GM23338 (cell line): ENCODE data around the gene SLC16A5. TPM values are rescaled to one million over a fixed set of nuclear protein-coding genes. Genes with fewer than 3 reads are reported as not detected.

Experiments used
- ATAC-seq: fragments of 200-7000 bp; cut with Tn5 transposase; 3 replicates; pipeline ENCODE4 v1.9.1; 2020
- DNase-seq: peaks from one replicate; pipeline ENCODE4 v3.0.0-alpha.2; 2015; ENCODE audit warnings: low spot score
- H2AFZ ChIP-seq: fragments of 200-600 bp; sonication (generic); 2 replicates; pipeline ENCODE4 v1.8.0; 2016; ENCODE audit warnings: antibody characterized with exemption, mild to moderate bottlenecking, moderate library complexity
- H3F3A ChIP-seq: fragments of 200-600 bp; sonication (generic); replicated peaks from 2 replicates; pipeline ENCODE4 v1.8.0; 2017; ENCODE audit warnings: antibody characterized with exemption, mixed run types, low read depth
- H3K27ac ChIP-seq: fragments of 200-600 bp; sonication (generic); 2 replicates; pipeline ENCODE4 v1.6.1; 2016; ENCODE audit warnings: low read depth
- H3K27me3 ChIP-seq: fragments of 200-600 bp; sonication (generic); 2 replicates; pipeline ENCODE4 v1.8.0; 2016; ENCODE audit warnings: mild to moderate bottlenecking, mixed run types, moderate library complexity; ENCODE audit not compliant: insufficient read depth
- H3K36me3 ChIP-seq: fragments of 200-600 bp; sonication (generic); 2 replicates; pipeline ENCODE4 v1.8.0; 2016; ENCODE audit warnings: mild to moderate bottlenecking; ENCODE audit not compliant: insufficient read depth
- H3K4me1 ChIP-seq: fragments of 200-600 bp; sonication (generic); 2 replicates; pipeline ENCODE4 v1.8.0; 2016; ENCODE audit warnings: mild to moderate bottlenecking, moderate library complexity; ENCODE audit not compliant: insufficient read depth
- H3K4me2 ChIP-seq: fragments of 200-600 bp; sonication (generic); 2 replicates; pipeline ENCODE4 v1.7.1; 2017; ENCODE audit warnings: mixed run types
- H3K4me3 ChIP-seq: fragments of 200-600 bp; sonication (generic); 2 replicates; pipeline ENCODE4 v1.6.1; 2016; ENCODE audit warnings: mixed run types
- H3K79me2 ChIP-seq: fragments of 200-600 bp; sonication (generic); replicated peaks from 2 replicates; pipeline ENCODE4 v1.8.0; 2017; ENCODE audit warnings: mild to moderate bottlenecking; ENCODE audit not compliant: insufficient read depth
- H3K9me2 ChIP-seq: fragments of 200-600 bp; sonication (generic); 2 replicates; pipeline ENCODE4 v1.8.0; 2017; ENCODE audit not compliant: insufficient read depth
- H4K20me1 ChIP-seq: fragments of 200-600 bp; sonication (generic); replicated peaks from 2 replicates; pipeline ENCODE4 v1.8.0; 2017; ENCODE audit warnings: mild to moderate bottlenecking; ENCODE audit not compliant: insufficient read depth
- H3K27ac Mint-ChIP-seq: 2 replicates; pipeline ENCODE4 v1.8.0; 2020; ENCODE audit warnings: inconsistent platforms, mild to moderate bottlenecking, moderate library complexity, mixed read lengths
- H3K27me3 Mint-ChIP-seq: 3 replicates; pipeline ENCODE4 v1.8.0; 2022; ENCODE audit warnings: low read depth, mild to moderate bottlenecking, moderate library complexity, mixed read lengths, inconsistent platforms; ENCODE audit not compliant: insufficient read depth, poor library complexity
- H3K36me3 Mint-ChIP-seq: 3 replicates; pipeline ENCODE4 v1.8.0; 2021; ENCODE audit warnings: low read depth, mild to moderate bottlenecking, inconsistent platforms, moderate library complexity, mixed read lengths
- H3K4me1 Mint-ChIP-seq: 3 replicates; pipeline ENCODE4 v1.8.0; 2020; ENCODE audit warnings: mild to moderate bottlenecking, inconsistent platforms, mixed read lengths
- H3K4me3 Mint-ChIP-seq: 3 replicates; pipeline ENCODE4 v1.8.0; 2021; ENCODE audit warnings: moderate library complexity, mild to moderate bottlenecking, inconsistent platforms, mixed read lengths
- H3K9me3 Mint-ChIP-seq: 3 replicates; pipeline ENCODE4 v1.8.0; 2020; ENCODE audit warnings: moderate library complexity, mild to moderate bottlenecking, inconsistent platforms, mixed read lengths
- CREB1 ChIP-seq: fragments of 250-450 bp; sonication (Bioruptor Pico); IDR thresholded peaks from 2 replicates; pipeline ENCODE4 v1.5.0; 2020; ENCODE audit warnings: low read depth, mild to moderate bottlenecking, moderate library complexity
- EZH2 ChIP-seq: fragments of 200-600 bp; sonication (generic); IDR thresholded peaks from one replicate; pipeline ENCODE4 v1.8.0; 2017; ENCODE audit warnings: antibody characterized with exemption, mild to moderate bottlenecking, low read depth; ENCODE audit not compliant: unreplicated experiment
- JUNB ChIP-seq: IDR thresholded peaks from one replicate; pipeline ENCODE4 v1.6.1; 2016; ENCODE audit warnings: antibody characterized with exemption; ENCODE audit not compliant: unreplicated experiment
- NANOG ChIP-seq: IDR thresholded peaks from 2 replicates; pipeline ENCODE4 v1.6.1; 2016; ENCODE audit warnings: antibody characterized with exemption, borderline replicate concordance
- STAT1 ChIP-seq: IDR thresholded peaks from one replicate; pipeline ENCODE4 v1.6.1; 2016; ENCODE audit warnings: antibody characterized with exemption; ENCODE audit not compliant: unreplicated experiment
- ZNF114 ChIP-seq: fragments of 250-450 bp; sonication (Bioruptor Pico); IDR thresholded peaks from 2 replicates; pipeline ENCODE4 v1.5.0; 2020; ENCODE audit warnings: mild to moderate bottlenecking, moderate library complexity
- ZNF331 ChIP-seq: fragments of 250-450 bp; sonication (Bioruptor Pico); IDR thresholded peaks from 2 replicates; pipeline ENCODE4 v1.5.0; 2020; ENCODE audit warnings: low read depth, mild to moderate bottlenecking, moderate library complexity
- polyA plus RNA-seq: library from polyadenylated mRNA; unstranded; fragments of >200 nt; fragmentation: Nextera tagmentation; extraction: Ambion mirVana; gene quantifications from 2 replicates; pipeline ENCODE4 v1.2.1, GENCODE V29; 2016
- total RNA-seq: library from RNA; depleted of rRNA; stranded (reverse); fragments of >200 nt; shearing (Covaris generic); gene quantifications from 2 replicates; pipeline ENCODE4 v1.2.3, GENCODE V29; 2014
- TF ChIP-seq, protein P1 (sequence below): IDR thresholded peaks from 2 replicates; pipeline ENCODE4 v1.6.1; 2016; ENCODE audit warnings: antibody characterized with exemption
- TF ChIP-seq, protein P2 (sequence below): IDR thresholded peaks from one replicate; pipeline ENCODE4 v1.6.1; 2018; ENCODE audit warnings: antibody characterized with exemption; ENCODE audit not compliant: unreplicated experiment
- TF ChIP-seq, protein P3 (sequence below): fragments of 250-450 bp; sonication (Bioruptor Pico); IDR thresholded peaks from 2 replicates; pipeline ENCODE4 v1.5.0; 2020; ENCODE audit warnings: mild to moderate bottlenecking, moderate library complexity

SLC16A5 gene
- total and polyA plus RNA-seq, 2 experiments from 2014 or later: 7.3 to 40.0 TPM

DNA sequence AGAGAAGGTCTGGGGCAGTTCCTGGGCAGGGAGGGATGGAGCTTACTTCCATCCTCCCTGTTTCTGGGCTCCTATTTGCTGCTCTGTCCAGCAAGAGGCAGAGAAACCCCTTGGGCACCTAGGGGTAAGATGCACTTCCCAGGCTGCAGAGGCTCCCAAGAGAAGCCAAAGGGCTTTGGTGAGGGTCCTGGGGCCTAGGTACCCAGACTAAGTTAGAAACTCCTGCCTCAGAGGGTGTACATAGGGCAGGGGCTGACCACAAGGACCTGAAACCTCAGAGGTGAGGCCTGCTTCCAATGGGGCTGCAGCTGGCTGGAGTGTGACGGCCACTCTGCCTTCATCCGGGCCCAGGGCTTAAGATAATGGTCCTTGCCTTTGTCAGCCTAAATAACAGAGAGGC, 20.4 kb downstream of the SLC16A5 start:
- Histone ChIP-seq H3K4me3 (no peak overlapping the region), H3K79me2 (peaks cover 13% of the 10 kb centered on the region), H3K36me3 (no peaks in the 10 kb centered on the region), H3K27ac (no peak overlapping the region), H4K20me1 (no peaks in the 10 kb centered on the region), H3F3A (peaks cover 30% of the 10 kb centered on the region; the same call in 1 of the 2 replicates), H3K4me2 (no peak overlapping the region; the same call in 1 of the 2 replicates), H2AFZ (no peak overlapping the region), H3K27me3 (no peaks in the 10 kb centered on the region), H3K9me2 (no peaks in the 10 kb centered on the region), H3K4me1 (peaks cover 7% of the 10 kb centered on the region; the same call in 1 of the 2 replicates)
- ATAC-seq (no peak), DNase-seq (no peak)
- H3K4me3 Mint-ChIP-seq: peak overlapping the region; percentile 90; the same call in 2 of the 3 replicates
- H3K27me3 Mint-ChIP-seq: peaks cover 20% of the 10 kb centered on the region
- H3K9me3 Mint-ChIP-seq: no peaks in the 10 kb centered on the region
- TF ChIP-seq, protein P1, sequence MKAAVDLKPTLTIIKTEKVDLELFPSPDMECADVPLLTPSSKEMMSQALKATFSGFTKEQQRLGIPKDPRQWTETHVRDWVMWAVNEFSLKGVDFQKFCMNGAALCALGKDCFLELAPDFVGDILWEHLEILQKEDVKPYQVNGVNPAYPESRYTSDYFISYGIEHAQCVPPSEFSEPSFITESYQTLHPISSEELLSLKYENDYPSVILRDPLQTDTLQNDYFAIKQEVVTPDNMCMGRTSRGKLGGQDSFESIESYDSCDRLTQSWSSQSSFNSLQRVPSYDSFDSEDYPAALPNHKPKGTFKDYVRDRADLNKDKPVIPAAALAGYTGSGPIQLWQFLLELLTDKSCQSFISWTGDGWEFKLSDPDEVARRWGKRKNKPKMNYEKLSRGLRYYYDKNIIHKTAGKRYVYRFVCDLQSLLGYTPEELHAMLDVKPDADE: no peak
- TF ChIP-seq NANOG: no peak
- TF ChIP-seq, protein P2, sequence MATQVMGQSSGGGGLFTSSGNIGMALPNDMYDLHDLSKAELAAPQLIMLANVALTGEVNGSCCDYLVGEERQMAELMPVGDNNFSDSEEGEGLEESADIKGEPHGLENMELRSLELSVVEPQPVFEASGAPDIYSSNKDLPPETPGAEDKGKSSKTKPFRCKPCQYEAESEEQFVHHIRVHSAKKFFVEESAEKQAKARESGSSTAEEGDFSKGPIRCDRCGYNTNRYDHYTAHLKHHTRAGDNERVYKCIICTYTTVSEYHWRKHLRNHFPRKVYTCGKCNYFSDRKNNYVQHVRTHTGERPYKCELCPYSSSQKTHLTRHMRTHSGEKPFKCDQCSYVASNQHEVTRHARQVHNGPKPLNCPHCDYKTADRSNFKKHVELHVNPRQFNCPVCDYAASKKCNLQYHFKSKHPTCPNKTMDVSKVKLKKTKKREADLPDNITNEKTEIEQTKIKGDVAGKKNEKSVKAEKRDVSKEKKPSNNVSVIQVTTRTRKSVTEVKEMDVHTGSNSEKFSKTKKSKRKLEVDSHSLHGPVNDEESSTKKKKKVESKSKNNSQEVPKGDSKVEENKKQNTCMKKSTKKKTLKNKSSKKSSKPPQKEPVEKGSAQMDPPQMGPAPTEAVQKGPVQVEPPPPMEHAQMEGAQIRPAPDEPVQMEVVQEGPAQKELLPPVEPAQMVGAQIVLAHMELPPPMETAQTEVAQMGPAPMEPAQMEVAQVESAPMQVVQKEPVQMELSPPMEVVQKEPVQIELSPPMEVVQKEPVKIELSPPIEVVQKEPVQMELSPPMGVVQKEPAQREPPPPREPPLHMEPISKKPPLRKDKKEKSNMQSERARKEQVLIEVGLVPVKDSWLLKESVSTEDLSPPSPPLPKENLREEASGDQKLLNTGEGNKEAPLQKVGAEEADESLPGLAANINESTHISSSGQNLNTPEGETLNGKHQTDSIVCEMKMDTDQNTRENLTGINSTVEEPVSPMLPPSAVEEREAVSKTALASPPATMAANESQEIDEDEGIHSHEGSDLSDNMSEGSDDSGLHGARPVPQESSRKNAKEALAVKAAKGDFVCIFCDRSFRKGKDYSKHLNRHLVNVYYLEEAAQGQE: no peak
- H3K27ac Mint-ChIP-seq: no peak overlapping the region
- H3K4me1 Mint-ChIP-seq: peaks cover 25% of the 10 kb centered on the region
- peaks cover 9% of the 10 kb centered on the region; the same call in 2 of the 3 replicates for H3K36me3 Mint-ChIP-seq

DNA sequence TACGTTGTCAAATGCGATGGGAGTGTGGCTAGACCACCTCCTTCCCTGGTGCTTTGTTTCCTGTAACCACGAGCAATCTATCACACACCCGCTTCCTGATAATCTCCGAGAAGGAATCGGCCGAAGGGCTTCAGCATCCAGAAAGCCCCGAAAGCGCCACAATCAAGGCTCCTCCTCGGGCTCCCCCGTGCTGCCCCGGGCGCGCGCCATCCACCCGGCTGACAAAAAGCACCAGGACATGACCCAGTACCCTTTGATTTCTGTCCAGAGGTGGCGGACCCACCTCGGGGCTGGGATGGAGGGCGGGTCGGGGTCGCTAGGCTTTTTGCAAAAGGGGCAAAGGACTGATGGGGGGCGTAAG, 21.3 kb downstream of the SLC16A5 start:
- no peak overlapping the region for H3K27ac Mint-ChIP-seq
- Histone ChIP-seq H3K4me1 (peaks cover 10% of the 10 kb centered on the region; the same call in 1 of the 2 replicates), H4K20me1 (no peaks in the 10 kb centered on the region), H3K79me2 (peaks cover 13% of the 10 kb centered on the region), H2AFZ (peak overlapping the region; percentile 90), H3K9me2 (no peaks in the 10 kb centered on the region), H3K4me2 (peak overlapping the region; percentile 93), H3K27ac (no peak overlapping the region), H3K36me3 (no peaks in the 10 kb centered on the region), H3K27me3 (no peaks in the 10 kb centered on the region), H3F3A (peaks cover 33% of the 10 kb centered on the region; the same call in 1 of the 2 replicates), H3K4me3 (peak overlapping the region; percentile 88)
- H3K4me3 Mint-ChIP-seq: peak overlapping the region; percentile 90
- peaks cover 21% of the 10 kb centered on the region for H3K27me3 Mint-ChIP-seq
- DNase-seq (peak; percentile 67), ATAC-seq (peak; percentile 24)
- H3K4me1 Mint-ChIP-seq: peaks cover 26% of the 10 kb centered on the region
- H3K36me3 Mint-ChIP-seq: peaks cover 9% of the 10 kb centered on the region; the same call in 2 of the 3 replicates
- H3K9me3 Mint-ChIP-seq: no peaks in the 10 kb centered on the region
- TF ChIP-seq, protein P3, sequence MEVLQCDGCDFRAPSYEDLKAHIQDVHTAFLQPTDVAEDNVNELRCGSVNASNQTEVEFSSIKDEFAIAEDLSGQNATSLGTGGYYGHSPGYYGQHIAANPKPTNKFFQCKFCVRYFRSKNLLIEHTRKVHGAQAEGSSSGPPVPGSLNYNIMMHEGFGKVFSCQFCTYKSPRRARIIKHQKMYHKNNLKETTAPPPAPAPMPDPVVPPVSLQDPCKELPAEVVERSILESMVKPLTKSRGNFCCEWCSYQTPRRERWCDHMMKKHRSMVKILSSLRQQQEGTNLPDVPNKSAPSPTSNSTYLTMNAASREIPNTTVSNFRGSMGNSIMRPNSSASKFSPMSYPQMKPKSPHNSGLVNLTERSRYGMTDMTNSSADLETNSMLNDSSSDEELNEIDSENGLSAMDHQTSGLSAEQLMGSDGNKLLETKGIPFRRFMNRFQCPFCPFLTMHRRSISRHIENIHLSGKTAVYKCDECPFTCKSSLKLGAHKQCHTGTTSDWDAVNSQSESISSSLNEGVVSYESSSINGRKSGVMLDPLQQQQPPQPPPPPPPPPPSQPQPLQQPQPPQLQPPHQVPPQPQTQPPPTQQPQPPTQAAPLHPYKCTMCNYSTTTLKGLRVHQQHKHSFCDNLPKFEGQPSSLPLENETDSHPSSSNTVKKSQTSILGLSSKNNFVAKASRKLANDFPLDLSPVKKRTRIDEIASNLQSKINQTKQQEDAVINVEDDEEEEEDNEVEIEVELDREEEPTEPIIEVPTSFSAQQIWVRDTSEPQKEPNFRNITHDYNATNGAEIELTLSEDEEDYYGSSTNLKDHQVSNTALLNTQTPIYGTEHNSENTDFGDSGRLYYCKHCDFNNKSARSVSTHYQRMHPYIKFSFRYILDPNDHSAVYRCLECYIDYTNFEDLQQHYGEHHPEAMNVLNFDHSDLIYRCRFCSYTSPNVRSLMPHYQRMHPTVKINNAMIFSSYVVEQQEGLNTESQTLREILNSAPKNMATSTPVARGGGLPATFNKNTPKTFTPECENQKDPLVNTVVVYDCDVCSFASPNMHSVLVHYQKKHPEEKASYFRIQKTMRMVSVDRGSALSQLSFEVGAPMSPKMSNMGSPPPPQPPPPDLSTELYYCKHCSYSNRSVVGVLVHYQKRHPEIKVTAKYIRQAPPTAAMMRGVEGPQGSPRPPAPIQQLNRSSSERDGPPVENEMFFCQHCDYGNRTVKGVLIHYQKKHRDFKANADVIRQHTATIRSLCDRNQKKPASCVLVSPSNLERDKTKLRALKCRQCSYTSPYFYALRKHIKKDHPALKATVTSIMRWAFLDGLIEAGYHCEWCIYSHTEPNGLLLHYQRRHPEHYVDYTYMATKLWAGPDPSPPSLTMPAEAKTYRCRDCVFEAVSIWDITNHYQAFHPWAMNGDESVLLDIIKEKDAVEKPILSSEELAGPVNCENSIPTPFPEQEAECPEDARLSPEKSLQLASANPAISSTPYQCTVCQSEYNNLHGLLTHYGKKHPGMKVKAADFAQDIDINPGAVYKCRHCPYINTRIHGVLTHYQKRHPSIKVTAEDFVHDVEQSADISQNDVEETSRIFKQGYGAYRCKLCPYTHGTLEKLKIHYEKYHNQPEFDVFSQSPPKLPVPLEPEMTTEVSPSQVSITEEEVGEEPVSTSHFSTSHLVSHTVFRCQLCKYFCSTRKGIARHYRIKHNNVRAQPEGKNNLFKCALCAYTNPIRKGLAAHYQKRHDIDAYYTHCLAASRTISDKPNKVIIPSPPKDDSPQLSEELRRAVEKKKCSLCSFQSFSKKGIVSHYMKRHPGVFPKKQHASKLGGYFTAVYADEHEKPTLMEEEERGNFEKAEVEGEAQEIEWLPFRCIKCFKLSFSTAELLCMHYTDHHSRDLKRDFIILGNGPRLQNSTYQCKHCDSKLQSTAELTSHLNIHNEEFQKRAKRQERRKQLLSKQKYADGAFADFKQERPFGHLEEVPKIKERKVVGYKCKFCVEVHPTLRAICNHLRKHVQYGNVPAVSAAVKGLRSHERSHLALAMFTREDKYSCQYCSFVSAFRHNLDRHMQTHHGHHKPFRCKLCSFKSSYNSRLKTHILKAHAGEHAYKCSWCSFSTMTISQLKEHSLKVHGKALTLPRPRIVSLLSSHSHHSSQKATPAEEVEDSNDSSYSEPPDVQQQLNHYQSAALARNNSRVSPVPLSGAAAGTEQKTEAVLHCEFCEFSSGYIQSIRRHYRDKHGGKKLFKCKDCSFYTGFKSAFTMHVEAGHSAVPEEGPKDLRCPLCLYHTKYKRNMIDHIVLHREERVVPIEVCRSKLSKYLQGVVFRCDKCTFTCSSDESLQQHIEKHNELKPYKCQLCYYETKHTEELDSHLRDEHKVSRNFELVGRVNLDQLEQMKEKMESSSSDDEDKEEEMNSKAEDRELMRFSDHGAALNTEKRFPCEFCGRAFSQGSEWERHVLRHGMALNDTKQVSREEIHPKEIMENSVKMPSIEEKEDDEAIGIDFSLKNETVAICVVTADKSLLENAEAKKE: no peak
- no peak for TF ChIP-seq CREB1
- TF ChIP-seq EZH2: no peak
- TF ChIP-seq ZNF331 (CRISPR knock-in tag): no peak
- no peak for TF ChIP-seq NANOG
- TF ChIP-seq JUNB: no peak
- TF ChIP-seq ZNF114 (CRISPR knock-in tag): no peak
- no peak for TF ChIP-seq STAT1
